GM19238 (cell line): Measurements from ENCODE around the gene ST7.

ENCODE experiments used
- DNase-seq: peaks from one replicate; pipeline ENCODE4 v3.0.0; 2011; ENCODE audit warnings: low spot score; ENCODE audit not compliant: insufficient read length

Gene ST7

GRCh38 chr7:117008886-117009531, 55.7 kb downstream of the ST7 start:
- no peak for DNase-seq

DNA sequence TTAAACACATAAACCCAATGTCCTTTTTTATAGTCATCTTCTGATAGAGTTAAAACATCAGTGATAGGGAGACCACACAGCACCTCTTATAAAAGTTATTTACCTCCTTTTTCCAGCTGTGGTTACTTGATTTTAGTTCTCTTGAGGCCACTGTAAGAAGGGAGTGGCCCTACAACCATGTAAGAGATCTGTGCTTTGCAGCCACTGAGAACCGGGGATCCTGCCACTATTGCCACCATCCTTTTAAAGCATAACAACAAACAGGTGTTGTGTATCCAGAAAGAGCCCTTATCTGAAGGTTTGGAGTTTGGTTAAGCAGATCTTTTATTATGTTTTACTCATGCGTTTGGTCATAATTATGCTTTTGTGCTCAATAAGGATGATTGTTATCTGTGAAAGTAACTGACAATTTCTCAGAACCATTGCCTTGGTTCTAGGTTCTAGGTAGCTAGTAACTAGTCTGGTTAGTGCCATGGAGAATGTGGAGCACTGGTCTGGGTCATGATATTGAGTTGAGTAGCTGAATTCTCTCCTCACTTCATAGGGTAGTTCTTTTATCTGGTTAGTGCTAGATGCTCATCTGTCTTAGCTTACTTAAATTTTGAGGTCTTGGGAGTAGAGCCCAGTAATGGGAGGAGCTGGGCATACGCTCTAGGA, 56.5 kb downstream of the ST7 start:
- no peak for DNase-seq

- DNase-seq, result no peak
Observed at GRCh38 chr7:117010375-117011133, 57.3 kb downstream of the ST7 start.

DNA sequence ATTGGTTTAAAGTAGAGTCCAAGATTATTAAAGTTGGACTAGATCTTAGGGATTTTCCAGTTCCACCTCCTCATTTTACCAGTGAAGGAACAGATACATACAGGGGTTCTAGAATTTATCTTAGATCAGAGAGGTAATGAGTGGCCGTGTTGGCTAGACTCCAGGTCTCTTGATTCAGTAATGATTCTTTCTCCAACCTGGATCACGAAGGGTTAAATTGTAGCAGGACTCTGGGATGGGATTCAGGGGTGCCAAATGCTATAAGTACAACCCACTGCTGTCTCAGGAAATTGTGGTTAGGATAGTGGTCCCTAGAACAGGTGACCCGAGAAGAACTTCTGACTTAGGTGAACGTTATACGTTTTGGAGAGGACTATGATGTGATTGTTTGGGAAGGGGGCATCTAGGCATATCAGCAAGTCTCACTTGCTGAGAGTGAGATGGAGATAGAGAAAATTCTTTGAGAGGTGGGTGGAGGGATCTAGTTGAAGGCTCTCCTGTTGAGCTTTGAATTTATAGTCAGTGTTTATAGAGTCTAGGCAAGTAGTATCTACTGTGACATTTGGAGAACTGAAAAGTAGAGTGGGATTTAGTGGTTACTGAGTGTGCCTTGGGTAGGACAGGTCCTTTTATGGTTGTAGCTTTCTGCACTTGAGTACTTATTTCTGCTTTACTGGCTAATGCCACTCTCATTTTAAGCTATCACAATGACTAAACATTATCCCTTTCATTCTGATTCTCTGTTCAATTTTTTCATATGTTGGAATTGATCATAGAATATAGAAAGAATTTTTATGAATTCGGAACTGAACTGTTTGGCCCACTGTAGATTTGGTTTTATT, 58.3 kb downstream of the ST7 start:
- DNase-seq, result no peak

DNA sequence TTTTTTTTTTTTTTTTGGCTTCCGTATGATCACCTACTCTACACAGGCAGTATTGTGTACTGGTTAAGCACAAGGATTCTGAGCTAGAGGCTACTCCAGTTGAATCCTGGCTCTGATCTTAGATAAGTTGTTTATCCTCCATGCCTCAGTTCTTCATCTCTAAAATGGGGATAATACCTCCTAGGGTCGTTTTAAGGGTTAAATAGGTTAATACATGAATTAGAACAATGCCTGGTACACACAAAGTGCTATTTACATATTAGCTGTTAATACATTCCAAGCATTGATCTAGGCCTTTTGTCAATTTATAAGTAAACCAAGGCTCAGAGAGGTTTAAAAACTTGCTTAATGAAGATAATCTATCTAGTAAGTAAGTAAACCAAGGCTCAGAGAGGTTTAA, 59.0 kb downstream of the ST7 start:
- DNase-seq, result no peak

- DNase-seq, result no peak
Observed at GRCh38 chr7:117012696-117013095, 59.4 kb downstream of the ST7 start.

GRCh38 chr7:117014099-117014656, 60.9 kb downstream of the ST7 start:
- DNase-seq, result no peak

DNA sequence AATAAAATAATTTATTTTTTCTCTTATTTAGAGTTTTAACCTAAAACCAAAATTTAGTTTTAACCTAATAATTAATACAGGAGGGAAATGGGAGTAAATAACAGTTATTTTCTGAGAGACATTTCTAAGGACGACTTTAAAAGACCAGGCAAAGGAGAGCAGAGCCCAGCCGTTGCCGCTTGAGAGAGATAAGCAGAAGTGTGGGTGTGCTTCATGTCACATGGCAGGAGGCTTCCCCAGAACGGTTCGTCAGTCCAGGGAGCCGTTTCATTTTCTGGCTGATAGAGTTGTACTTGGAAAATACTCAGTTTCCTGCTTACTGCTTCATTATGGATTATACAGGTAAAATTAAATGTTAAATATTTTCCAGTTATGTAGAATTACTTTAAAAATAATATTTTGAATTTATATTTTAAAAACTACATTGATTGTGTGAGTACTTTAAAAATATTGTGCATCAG, 61.4 kb downstream of the ST7 start:
- peak; percentile 29 for DNase-seq

DNA sequence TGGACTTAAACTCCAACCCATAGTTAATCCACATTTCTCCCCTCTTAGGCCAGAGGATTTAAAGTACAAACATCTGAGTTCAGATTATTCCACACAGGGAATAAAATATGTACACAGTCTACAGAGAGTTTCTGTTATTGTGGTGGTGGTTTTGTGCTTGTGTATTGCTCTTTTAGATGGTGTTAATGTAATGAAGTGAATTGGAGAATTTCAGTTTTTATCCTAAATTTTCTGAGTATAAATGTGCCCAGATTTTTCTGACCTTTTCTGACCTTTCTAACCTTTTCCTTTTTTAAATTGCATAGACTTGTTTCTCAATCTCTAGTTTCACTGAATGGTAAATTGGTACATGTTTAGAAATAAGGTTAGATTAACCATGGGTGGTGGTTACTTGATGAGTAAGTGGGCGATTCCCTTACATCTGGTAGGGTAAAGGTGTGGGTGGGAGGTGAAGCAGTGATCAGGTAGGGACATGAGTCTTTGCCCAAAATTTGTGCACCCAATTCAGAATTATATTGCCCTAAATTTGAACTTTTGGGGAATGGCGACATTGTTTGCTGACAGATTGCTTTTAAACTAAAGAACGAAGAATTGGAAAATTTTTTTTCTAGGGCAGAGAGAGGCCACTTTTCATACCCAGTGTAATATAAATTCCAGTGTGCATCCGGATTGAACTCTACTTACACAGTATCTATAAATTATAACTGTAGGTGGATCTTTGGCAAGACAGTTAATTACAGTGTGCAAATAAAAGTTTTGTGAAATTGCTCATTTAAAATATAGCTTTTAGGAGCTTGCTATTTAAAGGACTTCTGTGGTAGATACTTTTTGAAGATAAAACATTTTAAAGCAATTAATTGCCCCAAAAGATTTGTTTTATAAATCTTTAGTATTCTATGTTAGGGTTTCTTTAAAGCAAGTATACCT, 62.2 kb downstream of the ST7 start:
- no peak for DNase-seq

GRCh38 chr7:117017017-117017451, 63.7 kb downstream of the ST7 start:
- DNase-seq, result no peak

GRCh38 chr7:117017702-117018266, 64.5 kb downstream of the ST7 start:
- DNase-seq, result no peak

DNA sequence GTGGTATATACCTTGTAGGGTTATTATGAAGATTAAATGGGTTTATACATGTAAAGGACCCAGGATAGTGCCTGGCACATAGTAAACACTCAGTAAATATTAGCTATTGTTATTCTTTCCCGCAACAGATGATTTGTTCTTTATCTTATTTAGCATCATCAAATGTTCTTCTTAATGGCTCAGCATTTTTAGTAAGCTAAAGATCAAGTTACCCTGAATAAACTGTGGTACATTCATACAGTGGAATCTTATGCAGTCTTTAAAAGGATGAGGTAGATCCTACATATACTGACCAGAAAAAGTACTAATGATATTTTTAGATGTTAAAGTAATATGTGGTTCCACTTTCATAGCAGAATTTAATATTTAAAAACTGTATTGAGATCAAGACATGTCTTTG, 65.4 kb downstream of the ST7 start:
- no peak for DNase-seq

DNA sequence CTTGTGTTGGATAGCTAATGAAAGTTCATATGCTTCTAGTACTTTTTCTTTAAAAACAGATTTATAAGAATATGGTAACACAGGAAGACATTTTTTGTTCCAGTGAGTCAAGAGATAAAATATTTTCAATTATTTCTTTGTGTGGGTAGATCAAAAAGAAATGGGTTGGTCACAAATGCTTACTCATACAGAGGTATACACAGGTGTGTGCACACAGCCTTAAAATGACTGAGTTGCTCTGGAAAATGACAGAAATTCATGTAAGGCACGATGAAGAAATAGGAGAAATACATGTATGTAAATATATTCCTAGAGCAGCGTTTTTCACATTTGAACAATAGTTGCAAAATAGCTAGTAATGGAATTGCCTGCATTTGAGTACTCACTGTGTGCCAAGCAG, 66.0 kb downstream of the ST7 start:
- DNase-seq, result no peak

DNA sequence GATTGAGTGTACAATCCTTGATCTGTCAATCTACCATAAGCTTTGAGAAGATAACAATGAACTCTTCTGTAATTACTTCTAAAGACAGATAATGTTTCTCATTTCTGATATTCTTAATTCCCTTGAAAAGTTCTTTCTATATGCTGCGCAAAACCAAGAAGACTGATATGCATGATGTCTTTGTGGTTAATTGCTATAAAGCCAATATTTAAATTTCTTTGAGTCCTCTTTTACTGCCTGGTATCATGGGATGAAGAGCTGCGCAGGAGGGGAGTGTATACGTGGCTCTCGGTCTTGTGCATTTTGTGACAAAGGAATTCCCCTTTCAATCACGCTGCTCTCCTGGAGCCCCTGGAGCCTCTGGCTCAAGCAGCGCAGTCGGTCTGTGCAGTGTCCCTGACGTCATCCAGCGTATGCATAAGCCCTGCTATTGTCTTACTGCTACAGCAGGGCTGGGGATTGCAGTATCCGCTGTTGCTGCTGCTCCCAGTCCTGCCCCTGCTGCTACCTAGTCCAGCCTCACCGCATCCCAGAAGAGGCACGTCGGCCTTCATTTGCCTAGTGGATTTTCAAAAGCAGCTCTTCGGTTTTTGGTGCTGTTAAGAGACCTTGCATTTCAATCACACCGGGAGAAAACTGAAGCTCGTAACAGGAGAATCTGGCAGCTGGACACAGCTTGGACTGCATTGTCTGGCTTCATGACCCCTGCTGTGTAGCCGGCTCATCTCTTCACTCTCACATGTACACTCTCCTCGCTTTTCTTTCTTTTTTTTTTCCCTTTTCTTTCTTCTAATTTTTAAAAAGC, 66.7 kb downstream of the ST7 start:
- DNase-seq, result no peak

DNA sequence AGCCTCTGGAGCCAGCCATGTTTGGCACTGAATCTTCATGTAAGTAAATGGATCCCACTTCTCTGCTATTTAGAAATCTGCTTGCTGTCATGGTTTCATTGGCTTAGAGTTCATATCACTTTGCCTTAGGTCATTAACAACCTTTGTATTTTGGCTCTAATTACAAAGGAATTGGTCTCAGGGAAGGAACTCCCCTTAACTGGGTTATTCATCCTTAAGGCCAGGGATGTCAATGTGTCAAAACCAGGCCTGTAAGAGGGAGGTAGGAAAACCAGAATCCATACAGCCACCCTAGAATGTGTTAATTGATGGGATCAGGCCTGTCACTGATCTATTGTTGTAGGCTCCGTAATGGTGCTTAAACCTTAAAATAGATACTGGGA, 67.3 kb downstream of the ST7 start:
- DNase-seq, result no peak

DNA sequence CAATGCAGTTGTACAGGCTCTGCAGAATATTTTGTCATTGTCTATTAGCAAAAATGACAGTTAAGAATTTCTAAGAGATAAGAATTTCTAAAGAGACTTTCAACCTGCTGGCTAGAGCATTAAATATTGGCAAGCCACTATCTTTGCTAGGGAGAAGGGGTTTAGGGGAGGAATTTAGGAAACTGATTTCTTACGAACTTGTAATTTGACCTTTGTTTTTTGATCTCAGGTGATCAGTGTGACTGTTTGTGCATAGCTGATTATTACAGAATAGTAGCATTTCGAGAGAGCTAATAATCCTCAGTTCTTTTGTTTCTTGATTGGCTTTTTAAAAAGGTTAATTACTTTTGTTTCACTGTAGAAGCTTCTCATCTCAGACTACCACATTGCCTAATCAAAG, 68.1 kb downstream of the ST7 start:
- DNase-seq, result no peak

DNA sequence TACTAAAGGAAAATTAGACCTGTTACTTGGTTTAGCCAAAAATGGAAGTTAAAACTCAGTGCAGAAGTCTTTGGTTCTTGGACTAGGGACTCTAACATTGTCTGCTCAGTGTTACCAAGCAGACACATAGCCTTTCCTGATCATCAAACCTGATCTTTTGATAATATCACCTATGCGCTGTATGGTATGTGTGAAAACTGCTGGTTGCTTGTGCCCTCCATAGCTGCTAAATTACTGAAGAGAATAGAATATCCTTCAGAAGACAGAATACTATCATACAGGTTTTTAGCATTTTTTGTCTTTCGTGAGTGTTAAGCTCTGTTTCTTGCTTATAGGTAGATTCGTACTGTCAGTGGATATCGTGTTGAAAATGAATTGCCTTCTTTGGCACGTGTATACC, 68.7 kb downstream of the ST7 start:
- DNase-seq, result no peak

- no peak for DNase-seq
Observed at GRCh38 chr7:117023325-117023854, 70.1 kb downstream of the ST7 start.

GRCh38 chr7:117024811-117025210, 71.5 kb downstream of the ST7 start:
- DNase-seq, result no peak
